ENCODE measurements around the gene DOCK2.

DNA sequence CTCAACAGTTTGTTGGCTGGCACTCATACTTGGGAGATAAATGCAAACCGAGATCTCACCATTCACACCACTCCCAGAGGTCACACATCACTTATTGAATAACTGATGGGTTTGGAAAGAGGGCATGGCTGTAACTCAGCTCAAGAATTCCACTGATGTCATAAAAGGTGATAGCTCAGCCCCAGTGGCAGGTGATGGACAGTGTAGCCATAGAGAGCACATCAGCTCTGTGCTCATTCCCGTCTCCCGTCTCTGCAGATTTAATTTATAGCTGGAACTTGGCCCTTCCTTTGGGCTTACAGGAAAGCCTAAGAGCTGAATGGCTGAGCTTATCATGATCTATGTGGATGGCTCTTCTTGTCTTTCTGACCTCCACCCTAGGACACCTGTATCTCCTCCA is 283.4 kb downstream of the DOCK2 start:
- TF ChIP-seq, protein P1, sequence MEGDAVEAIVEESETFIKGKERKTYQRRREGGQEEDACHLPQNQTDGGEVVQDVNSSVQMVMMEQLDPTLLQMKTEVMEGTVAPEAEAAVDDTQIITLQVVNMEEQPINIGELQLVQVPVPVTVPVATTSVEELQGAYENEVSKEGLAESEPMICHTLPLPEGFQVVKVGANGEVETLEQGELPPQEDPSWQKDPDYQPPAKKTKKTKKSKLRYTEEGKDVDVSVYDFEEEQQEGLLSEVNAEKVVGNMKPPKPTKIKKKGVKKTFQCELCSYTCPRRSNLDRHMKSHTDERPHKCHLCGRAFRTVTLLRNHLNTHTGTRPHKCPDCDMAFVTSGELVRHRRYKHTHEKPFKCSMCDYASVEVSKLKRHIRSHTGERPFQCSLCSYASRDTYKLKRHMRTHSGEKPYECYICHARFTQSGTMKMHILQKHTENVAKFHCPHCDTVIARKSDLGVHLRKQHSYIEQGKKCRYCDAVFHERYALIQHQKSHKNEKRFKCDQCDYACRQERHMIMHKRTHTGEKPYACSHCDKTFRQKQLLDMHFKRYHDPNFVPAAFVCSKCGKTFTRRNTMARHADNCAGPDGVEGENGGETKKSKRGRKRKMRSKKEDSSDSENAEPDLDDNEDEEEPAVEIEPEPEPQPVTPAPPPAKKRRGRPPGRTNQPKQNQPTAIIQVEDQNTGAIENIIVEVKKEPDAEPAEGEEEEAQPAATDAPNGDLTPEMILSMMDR (IDR thresholded peaks at IDR 0.05), result no peak
- no peak for TF ChIP-seq POLR2A (IDR thresholded peaks at IDR 0.05)
